Measurements from ENCODE around the gene ATG9B. TPM values are rescaled to one million over a fixed set of nuclear protein-coding genes. Genes with fewer than 3 reads are reported as not detected.

Gene ATG9B
- total and polyA plus RNA-seq, 9 of the 15 experiments (the other 6 are each of a cell fraction or from before 2014, with no cell fraction given): 0.29 to 8.0 (median 2.1) TPM

GRCh38 chr7:151062111-151062398 is 37.8 kb upstream of the ATG9B start:
- FAIRE-seq (peak; percentile 84), DNase-seq (ENCODE audit: extremely low read depth in 1 of 4, low spot score in 3 of 4) (no peak), ATAC-seq (no peak; the same call in 2 of the 3 replicates)
- H2AFZ ChIP-seq (ENCODE audit: low read depth, low read length): no peak overlapping the region
- H3K79me2 ChIP-seq (ENCODE audit: control insufficient read depth, insufficient read depth, low read length): peaks cover 68% of the 10 kb centered on the region
- intact Hi-C loops (cut with micrococcal nuclease) (no loop called here), in situ Hi-C loops (cut with MboI) (no loop called here)
- ChIA-PET CTCF (ENCODE audit: low intra/inter-chr PET ratio) (no interaction called here), POLR2A (interaction anchor here (0.7 to 2.7 kb wide), 6 partner anchors 9 to 42 kb away, joined by 3 to 9 read pairs (median 4); partner anchors contain the start of gene FASTK)
- H3K9ac ChIP-seq (ENCODE audit: insufficient read depth in 1 of 2, low read depth in 2 of 2, low read length in 2 of 2): peak overlapping the region; percentile 85 to 91
- no peaks in the 10 kb centered on the region for H3K27me3 ChIP-seq (ENCODE audit: control insufficient read depth in 2 of 2, insufficient read depth in 2 of 2, low read length in 2 of 2)
- 2% methylated on average over 11 of the region's 11 CpGs for WGBS (ENCODE audit: insufficient coverage, low coverage, missing lambda C conversion rate)
- H3K36me3 ChIP-seq (ENCODE audit: control insufficient read depth, insufficient read depth, low read length): peaks cover 47% of the 10 kb centered on the region
- no TSS peak for BruUV-seq (replicated peaks)
- peaks cover 46 to 86% of the 10 kb centered on the region in 2 experiments for H3K4me1 ChIP-seq (replicated peaks in 1 of 2; ENCODE audit: control insufficient read depth in 2 of 2, insufficient read depth in 2 of 2, low read length in 2 of 2)
- H3K4me3 ChIP-seq: peak overlapping the region; percentile 84
- H3K27ac ChIP-seq (ENCODE audit: extremely low read depth, low read depth, low read length): peak overlapping the region; percentile 90
- H4K20me1 ChIP-seq (replicated peaks; ENCODE audit: control insufficient read depth, insufficient read depth, low read length): peaks cover 10% of the 10 kb centered on the region
- no peaks in the 10 kb centered on the region for H3K9me1 ChIP-seq (ENCODE audit: control insufficient read depth, insufficient read depth, low read length)
- peak overlapping the region; percentile 94 for H3K4me2 ChIP-seq (ENCODE audit: insufficient read depth, low read length)
- no peaks in the 10 kb centered on the region for H3K9me3 ChIP-seq (replicated peaks; ENCODE audit: control insufficient read depth, insufficient read depth, low read depth, low read length)
- TF ChIP-seq ZFP91 (CRISPR knock-in tag; IDR thresholded peaks at IDR 0.05) (no peak), JUND (IDR thresholded peaks at IDR 0.05; ENCODE audit: borderline replicate concordance, low read depth, low read length) (no peak), JUND (tag; IDR thresholded peaks at IDR 0.05; ENCODE audit: borderline replicate concordance, low read depth, low read length) (0 out of 3 replicates have a peak, but pooled peaks have one; percentile 30), CXXC5 (CRISPR knock-in tag; IDR thresholded peaks at IDR 0.05) (peak; percentile 36; the same call in 1 of the 2 replicates), SP1 (CRISPR knock-in tag; IDR thresholded peaks at IDR 0.05) (no peak), CBX1 (IDR thresholded peaks at IDR 0.05; ENCODE audit: low read depth) (peak; percentile 56; the same call in 1 of the 2 replicates), KAT7 (CRISPR knock-in tag; IDR thresholded peaks at IDR 0.05; ENCODE audit: borderline replicate concordance) (peak; percentile 82; the same call in 1 of the 2 replicates), GABPB1 (CRISPR knock-in tag; IDR thresholded peaks at IDR 0.05) (peak; percentile 38; the same call in 1 of the 2 replicates), ZBTB40 (IDR thresholded peaks at IDR 0.05) (no peak), ZBTB40 (CRISPR knock-in tag; IDR thresholded peaks at IDR 0.05) (0 out of 2 replicates have a peak, but pooled peaks have one; percentile 8), POLR2A (conservative IDR thresholded peaks at IDR 0.05) (peak; percentile 78), SMC3 (conservative IDR thresholded peaks at IDR 0.05; ENCODE audit: insufficient read depth, low read depth, low read length) (peak; percentile 2; the same call in 1 of the 2 replicates)
